K562 (cell line): ENCODE data around the gene NRTN. TPM values are rescaled to one million over a fixed set of nuclear protein-coding genes. Genes with fewer than 3 reads are reported as not detected.

Source experiments
- ATF1 ChIP-seq, 2 experiments: fragments of 450-650 bp in 1 of 2; IDR thresholded peaks; 2 replicates each; pipeline ENCODE4 v1.6.1; 2016; ENCODE audit warnings: missing compliant biosample characterization in 1 of 2, missing genetic modification characterization in 1 of 2
- BRCA1 ChIP-seq, 2 experiments: fragments of 450-650 bp in 1 of 2; sonication (generic) in 1 of 2; formaldehyde crosslinking in 1 of 2; IDR thresholded peaks; 2 replicates each; pipeline versions ENCODE4 v1.5.0 to v1.6.1; 2017 to 2020; ENCODE audit warnings: mild to moderate bottlenecking in 1 of 2, missing genetic modification reagents in 1 of 2
- BRD4 ChIP-seq: fragments of 200-600 bp; sonication (generic); IDR thresholded peaks from 2 replicates; pipeline ENCODE4 v1.6.1; 2017; ENCODE audit warnings: inconsistent platforms
- CBFA2T2 ChIP-seq: fragments of 450-650 bp; conservative IDR thresholded peaks from 2 replicates; pipeline ENCODE4 v1.6.1; 2017; ENCODE audit warnings: mild to moderate bottlenecking
- CCNT2 ChIP-seq: IDR thresholded peaks from 2 replicates; pipeline ENCODE4 v1.6.1; 2011; ENCODE audit warnings: borderline replicate concordance, low read depth, mild to moderate bottlenecking, moderate library complexity, mixed read lengths, low read length; ENCODE audit not compliant: insufficient read length; ENCODE audit errors: extremely low read depth
- CHD2 ChIP-seq: IDR thresholded peaks from 2 replicates; pipeline ENCODE4 v1.6.1; 2011; ENCODE audit warnings: low read depth, low read length
- DIDO1 ChIP-seq: fragments of 450-650 bp; IDR thresholded peaks from 2 replicates; pipeline ENCODE4 v1.6.1; 2016; ENCODE audit warnings: low read depth, missing biosample characterization, missing genetic modification characterization
- E2F3 ChIP-seq: fragments of 250-450 bp; sonication (Bioruptor Pico); IDR thresholded peaks from 2 replicates; pipeline ENCODE4 v1.4.0; 2020; ENCODE audit warnings: mild to moderate bottlenecking
- FOXK1 ChIP-seq: sonication (generic); formaldehyde crosslinking; IDR thresholded peaks from 2 replicates; pipeline ENCODE4 v1.8.0; 2022; ENCODE audit warnings: missing genetic modification reagents, mild to moderate bottlenecking, borderline replicate concordance
- FOXP1 ChIP-seq: sonication (generic); formaldehyde crosslinking; IDR thresholded peaks from 2 replicates; pipeline ENCODE4 v1.8.0; 2022; ENCODE audit warnings: mild to moderate bottlenecking, missing genetic modification reagents
- HDAC2 ChIP-seq: fragments of 450-650 bp; IDR thresholded peaks from 2 replicates; pipeline ENCODE4 v1.6.1; 2016; ENCODE audit warnings: mild to moderate bottlenecking
- IRF1 ChIP-seq: sonication (generic); formaldehyde crosslinking; IDR thresholded peaks from 2 replicates; pipeline ENCODE4 v1.8.0; 2022; ENCODE audit warnings: missing genetic modification reagents, mild to moderate bottlenecking, borderline replicate concordance
- MAFG ChIP-seq: fragments of 450-650 bp; conservative IDR thresholded peaks from 2 replicates; pipeline ENCODE4 v1.6.1; 2016; ENCODE audit warnings: missing genetic modification characterization, missing compliant biosample characterization
- NR2C1 ChIP-seq, 2 experiments: fragments of 450-650 bp; IDR thresholded peaks; 2 replicates each; pipeline ENCODE4 v1.6.1; 2017; ENCODE audit warnings: mild to moderate bottlenecking in 2 of 2, antibody characterized with exemption in 1 of 2, inconsistent platforms in 1 of 2, missing compliant biosample characterization in 1 of 2, missing genetic modification characterization in 1 of 2
- NRF1 ChIP-seq, 2 experiments: fragments of 450-650 bp; IDR thresholded peaks in 1 of 2; conservative IDR thresholded peaks in 1 of 2; 2 replicates each; pipeline ENCODE4 v1.6.1; 2014; ENCODE audit warnings: mild to moderate bottlenecking in 2 of 2
- PREB ChIP-seq: sonication (generic); formaldehyde crosslinking; IDR thresholded peaks from 2 replicates; pipeline ENCODE4 v1.8.1; 2023; ENCODE audit warnings: mild to moderate bottlenecking, missing genetic modification reagents
- SIRT6 ChIP-seq: IDR thresholded peaks from one replicate; pipeline ENCODE4 v1.6.1; 2012; ENCODE audit warnings: low read depth, mild to moderate bottlenecking, control low read depth, inconsistent platforms, low read length, moderate library complexity
- SMARCC2 ChIP-seq: fragments of 450-650 bp; IDR thresholded peaks from 2 replicates; pipeline ENCODE4 v1.6.1; 2017; ENCODE audit warnings: antibody characterized with exemption, moderate library complexity, mild to moderate bottlenecking, low read depth
- SRSF9 ChIP-seq: fragments of 200-400 bp; formaldehyde crosslinking; IDR thresholded peaks from 2 replicates; pipeline ENCODE4 v1.6.1; 2017; ENCODE audit warnings: low read depth, low read length, borderline replicate concordance
- TBL1XR1 ChIP-seq, 2 experiments: IDR thresholded peaks; 2 replicates each; pipeline ENCODE4 v1.6.1; 2012; ENCODE audit warnings: improper control_type of control experiment in 2 of 2, low read length in 2 of 2, mild to moderate bottlenecking in 1 of 2
- TCFL5 ChIP-seq: fragments of 250-450 bp; sonication (Bioruptor Pico); conservative IDR thresholded peaks from 2 replicates; pipeline ENCODE4 v1.6.1; 2021; ENCODE audit warnings: mild to moderate bottlenecking, moderate library complexity, matching md5 sums
- YY1 ChIP-seq, 3 experiments: IDR thresholded peaks; 2 replicates each; pipeline ENCODE4 v1.6.1; 2011; ENCODE audit warnings: low read length in 2 of 3, mild to moderate bottlenecking in 2 of 3, moderate library complexity in 2 of 3, borderline replicate concordance in 1 of 3, control low read depth in 1 of 3, low read depth in 1 of 3; ENCODE audit not compliant: insufficient read depth in 3 of 3, insufficient replicate concordance in 2 of 3, control insufficient read depth in 1 of 3, insufficient read length in 1 of 3; ENCODE audit errors: extremely low read depth in 1 of 3
- ZNF175 ChIP-seq: fragments of 200-800 bp; sonication (Bioruptor generic); IDR thresholded peaks from 2 replicates; pipeline ENCODE4 v1.6.1; 2016; ENCODE audit warnings: low read depth, mild to moderate bottlenecking, missing genetic modification characterization, missing compliant biosample characterization
- ZNF197 ChIP-seq: fragments of 200-800 bp; sonication (Bioruptor generic); IDR thresholded peaks from 2 replicates; pipeline ENCODE4 v1.6.1; 2016; ENCODE audit warnings: low read depth, missing genetic modification characterization, missing compliant biosample characterization
- ZNF212 ChIP-seq: fragments of 450-650 bp; formaldehyde crosslinking; IDR thresholded peaks from 2 replicates; pipeline ENCODE4 v1.4.0; 2020; ENCODE audit warnings: mild to moderate bottlenecking
- ZNF24 ChIP-seq: fragments of 450-650 bp; IDR thresholded peaks from 2 replicates; pipeline ENCODE4 v1.6.1; 2016
- polyA plus RNA-seq, 8 experiments: library from polyadenylated mRNA; depleted of rRNA in 4 of 8; stranded (reverse) in 5 of 8; unstranded in 3 of 8; fragments of >200 nt; fragmentation: Nextera tagmentation in 2 of 8; fragmentation: Illumina TruSeq in 1 of 8; extraction: Ambion mirVana in 2 of 8; extraction: Trizol in 1 of 8; gene quantifications; 2 replicates each; pipeline versions ENCODE4 v1.2.1 to v1.2.3, GENCODE V29; 2011 to 2014; ENCODE audit warnings: inconsistent platforms in 1 of 8, missing spikeins in 1 of 8
- total RNA-seq, 7 experiments: library from RNA; depleted of rRNA in 6 of 7; stranded (reverse); fragments of >200 nt in 6 of 7; fragmentation: Illumina TruSeq in 2 of 7; extraction: Trizol in 2 of 7; gene quantifications; 2 replicates each; pipeline versions ENCODE4 v1.2.1 to v1.2.3, GENCODE V29; 2011 to 2021; ENCODE audit warnings: low replicate concordance in 1 of 7

Gene NRTN
- total and polyA plus RNA-seq, 9 of the 15 experiments (the other 6 are each of a cell fraction or from before 2014, with no cell fraction given) = 0.62 to 8.1 (median 1.6) TPM; not detected in 2

DNA sequence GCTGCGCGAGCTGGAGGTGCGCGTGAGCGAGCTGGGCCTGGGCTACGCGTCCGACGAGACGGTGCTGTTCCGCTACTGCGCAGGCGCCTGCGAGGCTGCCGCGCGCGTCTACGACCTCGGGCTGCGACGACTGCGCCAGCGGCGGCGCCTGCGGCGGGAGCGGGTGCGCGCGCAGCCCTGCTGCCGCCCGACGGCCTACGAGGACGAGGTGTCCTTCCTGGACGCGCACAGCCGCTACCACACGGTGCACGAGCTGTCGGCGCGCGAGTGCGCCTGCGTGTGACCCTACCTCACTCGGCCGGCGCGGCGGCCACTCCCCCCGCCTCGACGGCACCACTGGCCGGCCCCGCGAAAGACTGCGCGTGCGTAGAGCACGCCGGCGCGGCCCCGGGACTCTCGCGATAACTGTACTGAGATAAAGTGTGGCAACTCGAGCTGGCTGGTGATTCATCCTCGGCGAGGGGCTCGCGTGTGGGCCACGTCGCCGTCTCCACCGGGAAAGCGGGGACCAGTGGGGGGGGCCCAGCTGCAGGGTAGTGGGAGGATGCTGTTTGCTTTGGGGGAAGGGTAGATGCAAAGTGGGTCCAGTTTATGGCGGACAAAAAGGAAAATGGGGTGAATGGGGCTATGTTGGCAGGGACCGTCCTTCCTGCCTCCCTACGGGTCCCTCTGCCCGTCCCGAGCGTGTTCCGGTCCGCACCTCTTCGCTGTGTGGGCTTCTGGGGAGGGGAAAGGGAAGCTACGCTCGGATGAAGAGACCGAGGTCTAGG lies 23.2 kb downstream of the NRTN start (continued):
- 0 out of 2 replicates have a peak, but pooled peaks have one; percentile 45 for TF ChIP-seq DIDO1 (tag)
- no peak for TF ChIP-seq FOXK1
- TF ChIP-seq CHD2 = peak; percentile 100
- 0 out of 2 replicates have a peak, but pooled peaks have one; percentile 66 for TF ChIP-seq SMARCC2
- TF ChIP-seq CCNT2 = peak; percentile 56
- no peak for TF ChIP-seq SIRT6
- peak; percentile 56; the same call in 1 of the 2 replicates for TF ChIP-seq E2F3 (CRISPR knock-in tag)
- TF ChIP-seq SRSF9 = no peak
- no peak for TF ChIP-seq PREB (CRISPR knock-in tag)
- TF ChIP-seq ATF1 (CRISPR knock-in tag; IDR thresholded peaks at IDR 0.05) = peak; percentile 38; the same call in 1 of the 2 replicates
- peak; percentile 87 for TF ChIP-seq ATF1 (tag; IDR thresholded peaks at IDR 0.05)
- no peak for TF ChIP-seq BRD4
- peak; percentile 98 for TF ChIP-seq NRF1 (conservative IDR thresholded peaks at IDR 0.05 in 1 of 2, IDR thresholded peaks at IDR 0.05 in 1 of 2)
- no peak for TF ChIP-seq IRF1
- TF ChIP-seq ZNF175 (CRISPR knock-in tag) = 0 out of 2 replicates have a peak, but pooled peaks have one; percentile 45
- peak; percentile 63 for TF ChIP-seq HDAC2
- peak; percentile 90; the same call in 1 of the 2 replicates for TF ChIP-seq FOXP1 (CRISPR knock-in tag)
- TF ChIP-seq CBFA2T2 = no peak
- no peak for TF ChIP-seq BRCA1 (IDR thresholded peaks at IDR 0.05)
- no peak for TF ChIP-seq BRCA1 (CRISPR knock-in tag; IDR thresholded peaks at IDR 0.05)
- TF ChIP-seq TCFL5 (CRISPR knock-in tag) = no peak
- TF ChIP-seq ZNF212 = no peak
- no peak for TF ChIP-seq NR2C1 (IDR thresholded peaks at IDR 0.05)
- TF ChIP-seq NR2C1 (tag; IDR thresholded peaks at IDR 0.05) = no peak
- TF ChIP-seq ZNF197 (CRISPR knock-in tag) = peak; percentile 23; the same call in 1 of the 2 replicates
- TF ChIP-seq ZNF24 = peak; percentile 71; the same call in 1 of the 2 replicates
- TF ChIP-seq MAFG (tag) = no peak
- 0 out of 4 replicates have a peak, but pooled peaks of 1 of the 2 experiments have one; percentile 9 for TF ChIP-seq TBL1XR1 (IDR thresholded peaks at IDR 0.05; ENCODE audit: low read length in 2 of 2)
- peak in 2 of 3 experiments; percentile 17 to 37 for TF ChIP-seq YY1 (IDR thresholded peaks at IDR 0.05; ENCODE audit: borderline replicate concordance in 1 of 3, control insufficient read depth in 1 of 3, extremely low read depth in 1 of 3, insufficient read depth in 3 of 3, insufficient read length in 1 of 3, insufficient replicate concordance in 2 of 3, low read depth in 1 of 3, low read length in 2 of 3)
